Right renal pelvis (tissue), 4 donors: ENCODE results near the gene CDHR2. TPM values are rescaled to one million over a fixed set of nuclear protein-coding genes. Genes with fewer than 3 reads are reported as not detected.
A peak's percentile ranks its signal among the peaks of the same experiment; 100 is the strongest.

ENCODE experiments used
- DNase-seq, 4 donors: peaks; one replicate each; pipeline ENCODE4 v3.0.0-alpha.2; 2013; ENCODE audit warnings: low read depth in 4 of 4, low spot score in 3 of 4, missing footprints in 1 of 4
- polyA plus RNA-seq, 4 donors: library from polyadenylated mRNA; unstranded; fragments of 120-200 nt; gene quantifications; one replicate each; pipeline ENCODE4 v1.2.1, GENCODE V29; 2013; ENCODE audit not compliant: insufficient read length in 4 of 4

The CDHR2 gene
- polyA plus RNA-seq, 4 donors = 13.9 to 21.5 (median 18.6) TPM

GRCh38 chr5:176629853-176630680, 80.9 kb downstream of the CDHR2 start, which contains the start of the genes EIF4E1B and SNCB:
Gene EIF4E1B (plus strand): TSS chr5:176630675. CDS start chr5:176642788, 12,113 bp downstream.
Gene SNCB (minus strand): TSS chr5:176630534. CDS start chr5:176629654, 880 bp downstream.
- peak in 1 of 4 donors; percentile 26 for DNase-seq

GRCh38 chr5:176630681-176631222, 81.6 kb downstream of the CDHR2 start:
- DNase-seq = no peak

GRCh38 chr5:176631383-176632200, 82.5 kb downstream of the CDHR2 start:
- no peak for DNase-seq

- no peak for DNase-seq
Measured at GRCh38 chr5:176632745-176633144, 83.6 kb downstream of the CDHR2 start.

- no peak for DNase-seq
Measured at GRCh38 chr5:176633598-176633997, 84.5 kb downstream of the CDHR2 start.

- no peak for DNase-seq
Measured at GRCh38 chr5:176636426-176636825, 87.3 kb downstream of the CDHR2 start.

GRCh38 chr5:176637556-176637955, 88.4 kb downstream of the CDHR2 start:
- DNase-seq = no peak

GRCh38 chr5:176638437-176638836, 89.3 kb downstream of the CDHR2 start:
- no peak for DNase-seq

- DNase-seq = no peak
Measured at GRCh38 chr5:176639208-176639607, 90.1 kb downstream of the CDHR2 start.

- DNase-seq = no peak
Measured at GRCh38 chr5:176639981-176640380, 90.8 kb downstream of the CDHR2 start.

GRCh38 chr5:176640616-176641015, 91.5 kb downstream of the CDHR2 start:
- DNase-seq = no peak

GRCh38 chr5:176642675-176643490, 93.7 kb downstream of the CDHR2 start:
- no peak for DNase-seq

- no peak for DNase-seq
Measured at GRCh38 chr5:176643491-176644219, 94.5 kb downstream of the CDHR2 start.

GRCh38 chr5:176644294-176644693, 95.2 kb downstream of the CDHR2 start:
- no peak for DNase-seq

- DNase-seq = no peak
Measured at GRCh38 chr5:176644878-176645670, 95.9 kb downstream of the CDHR2 start.
